ENCODE data around the gene NDUFAF7. TPM values are rescaled to one million over a fixed set of nuclear protein-coding genes. Genes with fewer than 3 reads are reported as not detected.

The NDUFAF7 gene
- polyA plus RNA-seq, 1 of the 3 experiments (the other 2 are of a cell fraction) = 24.8 TPM

DNA sequence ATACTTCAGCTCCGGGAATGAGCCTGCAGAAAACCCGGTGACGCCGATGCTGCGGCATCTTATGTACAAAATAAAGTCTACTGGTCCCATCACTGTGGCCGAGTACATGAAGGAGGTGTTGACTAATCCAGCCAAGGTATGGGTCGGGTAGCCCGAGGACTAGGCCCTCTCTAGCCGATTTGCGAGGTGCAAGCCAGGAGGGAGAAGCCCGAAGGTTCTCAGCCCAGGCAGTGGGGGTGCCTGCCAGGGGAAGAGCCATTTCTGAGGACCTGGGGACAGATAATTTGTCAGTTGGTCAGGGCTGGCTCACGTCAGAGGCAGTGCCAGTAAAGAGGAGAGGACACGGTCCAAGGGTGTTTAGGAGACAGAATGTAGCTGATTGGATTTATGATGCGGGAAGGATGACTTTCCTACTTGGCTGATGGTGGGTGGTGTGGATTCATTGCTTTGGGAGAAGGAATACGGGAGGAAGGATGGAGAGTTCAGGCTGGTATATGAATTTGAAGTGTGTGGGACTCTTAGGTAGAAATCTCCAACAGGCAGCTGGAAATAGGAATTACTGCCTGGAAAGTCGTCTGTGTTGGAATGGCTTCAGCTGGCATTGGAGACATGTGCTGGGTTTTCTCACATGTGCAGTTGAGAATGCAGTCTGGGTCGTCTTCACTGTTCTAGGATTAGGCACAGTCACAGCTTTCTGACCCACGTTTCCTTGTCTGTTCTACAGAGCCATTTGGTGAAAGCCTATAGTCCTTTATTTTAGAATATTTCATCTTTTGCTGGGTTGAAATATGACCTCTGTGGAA lies 874 bp downstream of the NDUFAF7 start:
- Histone ChIP-seq H3K9me2 (no peaks in the 10 kb centered on the region), H4K20me1 (ENCODE audit: insufficient read depth) (peaks cover 11% of the 10 kb centered on the region), H3K36me3 (replicated peaks in 1 of 2; ENCODE audit: control insufficient read depth in 1 of 2, insufficient read depth in 2 of 2, low read length in 1 of 2) (peaks cover 27 to 49% of the 10 kb centered on the region in 2 experiments), H3F3A (replicated peaks; ENCODE audit: insufficient read depth) (peaks cover 4% of the 10 kb centered on the region), H3K27ac (ENCODE audit: low read depth in 2 of 2, low read length in 1 of 2) (peak overlapping the region; percentile 83 to 90), H3K4me3 (ENCODE audit: low read depth in 2 of 2, low read length in 1 of 2) (peak overlapping the region; percentile 94 to 97), H3K9me3 (no peaks in the 10 kb centered on the region), H3K27me3 (ENCODE audit: insufficient read depth) (no peaks in the 10 kb centered on the region), H2AFZ (ENCODE audit: low read depth) (peak overlapping the region; percentile 90), H3K79me2 (ENCODE audit: insufficient read depth) (peaks cover 98% of the 10 kb centered on the region), H3K4me2 (peak overlapping the region; percentile 87), H3K4me1 (ENCODE audit: control insufficient read depth in 1 of 2, insufficient read depth in 2 of 2, low read depth in 1 of 2, low read length in 1 of 2) (peaks cover 16 to 28% of the 10 kb centered on the region in 2 experiments; a peak in 3 of 4 replicates), H3K9ac (peak overlapping the region; percentile 83)
- WGBS (ENCODE audit: low lambda C conversion rate) = 15% methylated on average over 18 of the region's 18 CpGs
- TF ChIP-seq POLR2AphosphoS5 (IDR thresholded peaks at IDR 0.05; ENCODE audit: low read depth, low read length) = no peak
- no peak for TF ChIP-seq FOSL2 (IDR thresholded peaks at IDR 0.05; ENCODE audit: borderline replicate concordance, low read depth)
- TF ChIP-seq, protein P1, sequence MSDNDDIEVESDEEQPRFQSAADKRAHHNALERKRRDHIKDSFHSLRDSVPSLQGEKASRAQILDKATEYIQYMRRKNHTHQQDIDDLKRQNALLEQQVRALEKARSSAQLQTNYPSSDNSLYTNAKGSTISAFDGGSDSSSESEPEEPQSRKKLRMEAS (IDR thresholded peaks at IDR 0.05; ENCODE audit: low read depth) = no peak
- TF ChIP-seq CHD2 (IDR thresholded peaks at IDR 0.05; ENCODE audit: low read length, partially characterized antibody) = no peak
- peak; percentile 64 for DNase-seq
- ChIA-PET CTCF (interaction anchor here (0.6 to 1.6 kb wide), 10 partner anchors 9 to 600 kb away, joined by 3 to 5 read pairs (median 4); no protein-coding TSS in a partner anchor), POLR2A (interaction anchor here (1.0 kb wide), 1 partner anchor 13 kb away, joined by 7 read pairs; no protein-coding TSS in a partner anchor)

DNA sequence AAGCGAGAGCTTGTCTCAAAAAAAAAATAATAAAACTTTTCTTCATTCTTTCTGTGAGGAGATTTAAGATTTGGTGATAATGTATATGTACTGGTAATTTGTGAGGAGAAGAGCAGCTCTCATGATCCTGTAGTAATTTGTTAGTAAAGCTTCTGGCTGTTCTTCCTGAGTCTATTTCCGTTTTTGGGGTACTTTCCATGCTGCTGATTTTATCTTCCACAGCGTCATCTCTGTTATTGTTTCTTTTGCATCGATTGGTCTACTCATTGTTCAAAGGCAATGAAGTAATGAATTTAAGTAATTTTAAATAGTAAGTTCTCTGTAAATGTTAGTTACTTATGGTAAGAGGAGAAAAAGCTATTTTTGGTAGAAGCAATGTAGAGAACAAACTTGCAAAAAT lies 12.0 kb downstream of the NDUFAF7 start:
- Histone ChIP-seq H3K79me2 (ENCODE audit: insufficient read depth) (no peaks in the 10 kb centered on the region), H3K4me3 (ENCODE audit: low read depth in 2 of 2, low read length in 1 of 2) (no peak overlapping the region), H3K9me3 (no peaks in the 10 kb centered on the region), H3K9me2 (no peaks in the 10 kb centered on the region), H2AFZ (ENCODE audit: low read depth) (no peak overlapping the region), H3K27me3 (ENCODE audit: insufficient read depth) (no peaks in the 10 kb centered on the region), H3K36me3 (replicated peaks in 1 of 2; ENCODE audit: control insufficient read depth in 1 of 2, insufficient read depth in 2 of 2, low read length in 1 of 2) (peaks cover 81 to 90% of the 10 kb centered on the region in 2 experiments), H3F3A (replicated peaks; ENCODE audit: insufficient read depth) (peaks cover 13% of the 10 kb centered on the region), H3K27ac (ENCODE audit: low read depth in 2 of 2, low read length in 1 of 2) (no peak overlapping the region), H4K20me1 (ENCODE audit: insufficient read depth) (no peaks in the 10 kb centered on the region), H3K9ac (no peak overlapping the region), H3K4me2 (no peak overlapping the region), H3K4me1 (ENCODE audit: control insufficient read depth in 1 of 2, insufficient read depth in 2 of 2, low read depth in 1 of 2, low read length in 1 of 2) (peaks cover 0 to 6% of the 10 kb centered on the region in 2 experiments; a peak in 2 of 4 replicates)
- no peak for DNase-seq
- 90% methylated on average over 4 of the region's 4 CpGs for WGBS (ENCODE audit: low lambda C conversion rate)
- TF ChIP-seq GATA2 (CRISPR knock-in tag; IDR thresholded peaks at IDR 0.05) = no peak
- TF ChIP-seq TCF12 (IDR thresholded peaks at IDR 0.05) = no peak
- TF ChIP-seq, protein P2, sequence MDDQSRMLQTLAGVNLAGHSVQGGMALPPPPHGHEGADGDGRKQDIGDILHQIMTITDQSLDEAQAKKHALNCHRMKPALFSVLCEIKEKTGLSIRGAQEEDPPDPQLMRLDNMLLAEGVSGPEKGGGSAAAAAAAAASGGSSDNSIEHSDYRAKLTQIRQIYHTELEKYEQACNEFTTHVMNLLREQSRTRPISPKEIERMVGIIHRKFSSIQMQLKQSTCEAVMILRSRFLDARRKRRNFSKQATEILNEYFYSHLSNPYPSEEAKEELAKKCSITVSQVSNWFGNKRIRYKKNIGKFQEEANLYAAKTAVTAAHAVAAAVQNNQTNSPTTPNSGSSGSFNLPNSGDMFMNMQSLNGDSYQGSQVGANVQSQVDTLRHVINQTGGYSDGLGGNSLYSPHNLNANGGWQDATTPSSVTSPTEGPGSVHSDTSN (IDR thresholded peaks at IDR 0.05) = no peak
- no peak for TF ChIP-seq MEF2A (IDR thresholded peaks at IDR 0.05; ENCODE audit: borderline replicate concordance, low read depth)
- no peak for TF ChIP-seq FOXM1 (IDR thresholded peaks at IDR 0.05; ENCODE audit: low read depth)
- no peak for TF ChIP-seq EP300 (IDR thresholded peaks at IDR 0.05; ENCODE audit: borderline replicate concordance in 1 of 2, low read depth in 1 of 2, low read length in 1 of 2)
- no peak for TF ChIP-seq YY1 (IDR thresholded peaks at IDR 0.05; ENCODE audit: low read depth)
- TF ChIP-seq SMC3 (IDR thresholded peaks at IDR 0.05; ENCODE audit: low read depth, low read length) = no peak
- TF ChIP-seq FOSL2 (IDR thresholded peaks at IDR 0.05; ENCODE audit: borderline replicate concordance, low read depth) = no peak
- TF ChIP-seq RXRA (IDR thresholded peaks at IDR 0.05; ENCODE audit: borderline replicate concordance, low read depth) = no peak
- no peak for TF ChIP-seq NRF1 (IDR thresholded peaks at IDR 0.05; ENCODE audit: low read depth, low read length)
- TF ChIP-seq POLR2AphosphoS5 (IDR thresholded peaks at IDR 0.05; ENCODE audit: low read depth, low read length) = no peak
- TF ChIP-seq, protein P1 (IDR thresholded peaks at IDR 0.05; ENCODE audit: low read depth) = no peak
- TF ChIP-seq, protein P3, sequence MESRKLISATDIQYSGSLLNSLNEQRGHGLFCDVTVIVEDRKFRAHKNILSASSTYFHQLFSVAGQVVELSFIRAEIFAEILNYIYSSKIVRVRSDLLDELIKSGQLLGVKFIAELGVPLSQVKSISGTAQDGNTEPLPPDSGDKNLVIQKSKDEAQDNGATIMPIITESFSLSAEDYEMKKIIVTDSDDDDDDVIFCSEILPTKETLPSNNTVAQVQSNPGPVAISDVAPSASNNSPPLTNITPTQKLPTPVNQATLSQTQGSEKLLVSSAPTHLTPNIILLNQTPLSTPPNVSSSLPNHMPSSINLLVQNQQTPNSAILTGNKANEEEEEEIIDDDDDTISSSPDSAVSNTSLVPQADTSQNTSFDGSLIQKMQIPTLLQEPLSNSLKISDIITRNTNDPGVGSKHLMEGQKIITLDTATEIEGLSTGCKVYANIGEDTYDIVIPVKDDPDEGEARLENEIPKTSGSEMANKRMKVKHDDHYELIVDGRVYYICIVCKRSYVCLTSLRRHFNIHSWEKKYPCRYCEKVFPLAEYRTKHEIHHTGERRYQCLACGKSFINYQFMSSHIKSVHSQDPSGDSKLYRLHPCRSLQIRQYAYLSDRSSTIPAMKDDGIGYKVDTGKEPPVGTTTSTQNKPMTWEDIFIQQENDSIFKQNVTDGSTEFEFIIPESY (IDR thresholded peaks at IDR 0.05; ENCODE audit: borderline replicate concordance, low read depth) = no peak
- TF ChIP-seq CHD2 (IDR thresholded peaks at IDR 0.05; ENCODE audit: low read length, partially characterized antibody) = no peak
- TF ChIP-seq, protein P4, sequence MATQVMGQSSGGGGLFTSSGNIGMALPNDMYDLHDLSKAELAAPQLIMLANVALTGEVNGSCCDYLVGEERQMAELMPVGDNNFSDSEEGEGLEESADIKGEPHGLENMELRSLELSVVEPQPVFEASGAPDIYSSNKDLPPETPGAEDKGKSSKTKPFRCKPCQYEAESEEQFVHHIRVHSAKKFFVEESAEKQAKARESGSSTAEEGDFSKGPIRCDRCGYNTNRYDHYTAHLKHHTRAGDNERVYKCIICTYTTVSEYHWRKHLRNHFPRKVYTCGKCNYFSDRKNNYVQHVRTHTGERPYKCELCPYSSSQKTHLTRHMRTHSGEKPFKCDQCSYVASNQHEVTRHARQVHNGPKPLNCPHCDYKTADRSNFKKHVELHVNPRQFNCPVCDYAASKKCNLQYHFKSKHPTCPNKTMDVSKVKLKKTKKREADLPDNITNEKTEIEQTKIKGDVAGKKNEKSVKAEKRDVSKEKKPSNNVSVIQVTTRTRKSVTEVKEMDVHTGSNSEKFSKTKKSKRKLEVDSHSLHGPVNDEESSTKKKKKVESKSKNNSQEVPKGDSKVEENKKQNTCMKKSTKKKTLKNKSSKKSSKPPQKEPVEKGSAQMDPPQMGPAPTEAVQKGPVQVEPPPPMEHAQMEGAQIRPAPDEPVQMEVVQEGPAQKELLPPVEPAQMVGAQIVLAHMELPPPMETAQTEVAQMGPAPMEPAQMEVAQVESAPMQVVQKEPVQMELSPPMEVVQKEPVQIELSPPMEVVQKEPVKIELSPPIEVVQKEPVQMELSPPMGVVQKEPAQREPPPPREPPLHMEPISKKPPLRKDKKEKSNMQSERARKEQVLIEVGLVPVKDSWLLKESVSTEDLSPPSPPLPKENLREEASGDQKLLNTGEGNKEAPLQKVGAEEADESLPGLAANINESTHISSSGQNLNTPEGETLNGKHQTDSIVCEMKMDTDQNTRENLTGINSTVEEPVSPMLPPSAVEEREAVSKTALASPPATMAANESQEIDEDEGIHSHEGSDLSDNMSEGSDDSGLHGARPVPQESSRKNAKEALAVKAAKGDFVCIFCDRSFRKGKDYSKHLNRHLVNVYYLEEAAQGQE (IDR thresholded peaks at IDR 0.05; ENCODE audit: low read depth, low read length) = no peak
- TF ChIP-seq JUND (IDR thresholded peaks at IDR 0.05) = no peak
- no peak for TF ChIP-seq RAD21 (IDR thresholded peaks at IDR 0.05; ENCODE audit: low read length)
- CTCF ChIA-PET = interaction anchor here (1.6 to 2.3 kb wide), 2 partner anchors 8 to 76 kb away, joined by 4 to 7 read pairs; no protein-coding TSS in a partner anchor
- POLR2A ChIA-PET = no interaction called here

Measured in SK-N-SH (cell line).